IPS DF 4.7 (cell line): ENCODE data around the gene RNF157.
A peak's percentile ranks its signal among the peaks of the same experiment; 100 is the strongest.

Source experiments
- DNase-seq: peaks from one replicate; pipeline ENCODE4 v3.0.0-alpha.2; 2013; ENCODE audit warnings: low spot score; ENCODE audit errors: extremely low read depth

Gene RNF157

GRCh38 chr17:76240461-76241203 is at the start of gene RNF157:
TSS of gene RNF157 (minus strand) at chr17:76240493. CDS start at chr17:76240240, 253 bp downstream.
- DNase-seq = no peak

GRCh38 chr17:76281573-76282371 is 41.5 kb upstream of the RNF157 start:
- DNase-seq = no peak

DNA sequence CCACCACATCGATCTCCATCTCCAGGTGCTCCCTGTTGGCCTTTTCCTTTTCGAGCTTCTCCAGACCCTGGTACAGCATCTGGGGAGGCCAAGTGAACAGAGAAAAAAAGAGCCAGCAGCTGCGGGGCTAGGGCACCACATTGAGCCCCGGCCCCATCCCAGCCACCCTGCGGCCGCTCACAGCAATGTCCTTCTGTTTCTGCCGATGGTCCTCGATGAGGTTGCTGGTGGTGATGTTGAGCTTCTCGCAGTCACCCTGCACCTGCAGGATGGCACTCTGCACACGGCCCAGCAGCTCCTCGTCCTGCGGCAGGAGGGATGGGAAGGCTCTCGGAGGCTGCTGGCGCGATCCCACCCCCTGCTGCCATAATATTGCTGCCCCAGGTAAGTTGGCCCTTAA is 40.4 kb upstream of the RNF157 start:
- no peak for DNase-seq

DNA sequence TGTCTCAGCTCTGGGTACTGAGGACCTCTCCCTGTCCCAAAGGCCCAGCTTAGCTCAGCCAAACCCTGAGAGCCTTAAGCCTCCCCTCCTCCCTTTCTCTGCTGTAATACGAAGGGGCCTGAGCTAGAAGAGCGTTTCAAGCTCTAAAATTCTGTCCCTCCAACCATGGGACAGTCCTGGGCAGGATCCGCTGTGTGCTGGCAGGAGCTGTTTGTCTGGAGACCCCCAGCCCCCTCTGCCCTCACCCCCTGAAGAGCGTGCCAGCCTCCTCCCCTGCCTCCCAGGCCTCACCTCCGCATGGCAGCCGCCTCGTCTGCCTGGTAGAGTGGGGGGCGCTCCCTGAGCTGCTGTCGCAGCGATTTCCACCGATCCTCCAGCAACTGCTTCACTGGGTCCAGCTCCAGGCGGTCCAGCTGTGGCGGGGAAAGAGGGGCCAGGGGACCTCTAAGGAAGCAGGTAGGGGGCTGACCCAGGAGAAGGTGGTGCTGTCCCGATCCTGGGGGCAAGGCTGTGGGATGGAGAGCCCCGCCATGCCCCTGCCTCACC is 39.5 kb upstream of the RNF157 start:
- no peak for DNase-seq

GRCh38 chr17:76278952-76279741 is 38.9 kb upstream of the RNF157 start:
- peak; percentile 33 for DNase-seq

DNA sequence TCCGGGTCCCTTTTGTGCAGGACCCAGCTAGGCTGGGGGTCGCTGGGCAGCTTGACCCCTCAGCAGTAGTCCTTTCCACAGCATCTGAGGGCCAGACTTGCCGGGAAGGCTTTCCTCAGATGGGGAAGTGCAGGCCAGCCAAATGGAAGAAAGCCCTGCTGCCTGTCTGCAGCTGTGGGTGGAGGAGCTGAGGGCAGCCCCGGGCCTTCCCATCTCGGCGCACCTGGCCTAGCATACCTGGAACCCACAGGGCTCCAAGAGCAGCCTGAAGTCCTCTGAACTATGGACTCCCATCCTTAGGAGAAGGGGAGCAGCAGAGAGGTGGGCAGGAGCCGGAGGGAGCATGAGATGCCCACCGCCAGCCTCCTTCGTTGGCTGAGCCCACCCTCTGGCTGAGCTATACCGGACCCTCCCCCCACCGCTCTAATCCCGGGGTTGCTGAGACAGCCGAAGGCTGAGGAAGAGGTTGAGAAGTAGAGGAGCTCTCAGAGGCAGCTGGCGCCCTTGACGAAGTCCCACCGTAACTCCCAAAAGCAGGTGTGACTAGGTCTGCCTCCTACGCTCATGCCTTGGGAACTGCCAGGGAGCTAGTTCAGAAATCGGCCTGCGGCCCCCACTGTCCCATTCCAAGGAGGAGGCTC is 38.1 kb upstream of the RNF157 start:
- DNase-seq = no peak

DNA sequence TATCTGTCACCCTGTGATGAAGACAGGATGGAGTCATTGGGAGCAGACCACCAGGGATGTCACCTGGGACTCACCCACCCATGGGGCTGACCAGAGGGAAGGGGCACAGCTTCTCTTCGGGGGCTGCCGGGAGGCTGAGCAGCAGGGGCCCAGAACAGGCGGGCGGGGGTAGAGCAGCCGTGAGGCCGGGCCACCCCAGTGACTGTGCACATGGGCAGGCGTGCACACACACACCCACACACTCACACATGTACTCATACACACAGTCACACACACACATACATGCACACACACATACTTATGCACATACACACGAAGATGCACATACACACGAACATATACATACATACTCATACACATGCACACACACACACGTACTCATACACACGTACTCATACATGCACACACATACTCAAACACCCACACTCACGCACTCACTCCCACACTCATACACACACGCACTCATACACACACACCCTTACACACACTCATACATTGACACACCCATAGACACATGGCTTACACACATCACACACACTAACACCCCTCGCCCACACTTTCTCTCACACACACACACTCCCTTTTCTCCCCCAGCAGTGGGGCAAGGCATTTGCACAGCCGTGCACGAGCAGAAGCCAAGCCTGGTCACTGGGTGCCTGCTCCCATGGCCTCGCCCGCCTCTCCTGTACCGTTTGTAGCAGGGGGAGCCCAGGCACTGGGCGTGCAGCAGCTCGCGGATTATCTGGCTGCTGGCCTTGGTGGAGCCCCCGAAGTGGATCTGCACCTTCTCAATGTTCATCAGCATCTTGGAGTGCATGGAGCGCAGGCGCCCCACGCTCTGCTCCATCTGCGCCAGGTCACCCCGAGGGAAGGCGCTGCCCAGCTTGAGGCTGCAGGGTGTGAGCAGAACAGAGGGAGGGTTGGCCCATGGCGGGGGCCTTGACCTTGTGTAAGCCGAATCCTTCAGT is 37.3 kb upstream of the RNF157 start:
- DNase-seq = no peak

DNA sequence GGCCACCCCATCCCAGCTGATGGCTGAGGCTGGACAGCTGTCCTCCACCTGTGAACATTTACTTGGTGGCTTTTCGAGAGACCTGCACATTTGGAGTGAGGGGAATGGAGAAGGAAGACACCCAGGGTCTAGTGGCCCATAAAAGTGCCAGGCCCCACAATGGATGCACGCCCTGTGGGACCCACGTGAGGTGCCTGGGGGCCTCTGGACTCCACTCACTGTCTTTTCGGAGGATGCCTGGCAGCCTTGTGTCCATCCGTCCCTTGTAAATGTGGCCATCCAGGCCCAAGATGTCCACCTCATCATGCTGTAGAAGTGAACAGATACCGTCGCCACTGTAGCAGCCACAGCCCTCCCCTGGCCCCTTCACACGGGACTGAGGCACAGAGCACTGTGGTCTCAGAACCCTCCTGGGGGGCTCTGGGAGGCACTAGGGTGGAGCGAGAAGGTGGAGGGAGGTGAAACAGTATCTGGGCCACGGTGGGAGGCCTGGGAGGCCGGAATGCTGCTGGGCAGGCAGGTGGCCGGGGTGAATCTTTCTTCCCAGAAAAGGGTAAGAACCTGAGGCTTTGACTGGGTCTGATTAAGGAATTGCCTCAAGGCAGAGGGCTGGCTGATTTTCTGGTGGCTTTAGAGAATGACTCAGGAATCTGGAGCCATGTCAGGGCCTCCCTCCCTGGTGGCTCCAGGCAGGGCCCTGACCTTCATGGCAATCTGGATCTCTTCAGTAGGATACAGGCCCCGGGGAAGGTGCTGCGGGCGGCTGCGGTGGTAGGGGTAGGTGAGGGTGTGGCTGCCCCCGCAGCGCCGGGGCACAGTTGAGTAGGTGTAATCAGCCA is 36.4 kb upstream of the RNF157 start:
- no peak for DNase-seq

DNA sequence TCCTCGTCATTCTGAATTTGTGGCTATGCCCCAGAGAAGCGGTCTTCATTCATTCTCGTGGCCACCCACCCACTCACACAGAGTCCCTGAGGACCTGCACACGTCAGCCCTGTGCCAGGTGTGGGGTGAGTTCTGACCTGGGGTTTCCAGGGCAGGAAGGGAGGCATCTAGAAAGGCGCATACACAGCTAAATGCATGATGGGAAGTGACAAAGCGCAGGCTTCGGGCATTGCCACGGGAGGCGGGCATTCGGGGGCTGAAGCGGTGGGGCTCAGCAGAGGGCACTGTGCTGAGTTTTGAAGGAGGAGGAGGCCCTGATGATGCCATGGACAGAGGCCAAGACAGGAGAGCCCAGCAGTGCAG is 35.8 kb upstream of the RNF157 start:
- no peak for DNase-seq

- DNase-seq = no peak
Observed at GRCh38 chr17:76275382-76276068, 35.2 kb upstream of the RNF157 start.

- no peak for DNase-seq
Observed at GRCh38 chr17:76274112-76274956, 34.0 kb upstream of the RNF157 start.

- no peak for DNase-seq
Observed at GRCh38 chr17:76273445-76274111, 33.3 kb upstream of the RNF157 start.

DNA sequence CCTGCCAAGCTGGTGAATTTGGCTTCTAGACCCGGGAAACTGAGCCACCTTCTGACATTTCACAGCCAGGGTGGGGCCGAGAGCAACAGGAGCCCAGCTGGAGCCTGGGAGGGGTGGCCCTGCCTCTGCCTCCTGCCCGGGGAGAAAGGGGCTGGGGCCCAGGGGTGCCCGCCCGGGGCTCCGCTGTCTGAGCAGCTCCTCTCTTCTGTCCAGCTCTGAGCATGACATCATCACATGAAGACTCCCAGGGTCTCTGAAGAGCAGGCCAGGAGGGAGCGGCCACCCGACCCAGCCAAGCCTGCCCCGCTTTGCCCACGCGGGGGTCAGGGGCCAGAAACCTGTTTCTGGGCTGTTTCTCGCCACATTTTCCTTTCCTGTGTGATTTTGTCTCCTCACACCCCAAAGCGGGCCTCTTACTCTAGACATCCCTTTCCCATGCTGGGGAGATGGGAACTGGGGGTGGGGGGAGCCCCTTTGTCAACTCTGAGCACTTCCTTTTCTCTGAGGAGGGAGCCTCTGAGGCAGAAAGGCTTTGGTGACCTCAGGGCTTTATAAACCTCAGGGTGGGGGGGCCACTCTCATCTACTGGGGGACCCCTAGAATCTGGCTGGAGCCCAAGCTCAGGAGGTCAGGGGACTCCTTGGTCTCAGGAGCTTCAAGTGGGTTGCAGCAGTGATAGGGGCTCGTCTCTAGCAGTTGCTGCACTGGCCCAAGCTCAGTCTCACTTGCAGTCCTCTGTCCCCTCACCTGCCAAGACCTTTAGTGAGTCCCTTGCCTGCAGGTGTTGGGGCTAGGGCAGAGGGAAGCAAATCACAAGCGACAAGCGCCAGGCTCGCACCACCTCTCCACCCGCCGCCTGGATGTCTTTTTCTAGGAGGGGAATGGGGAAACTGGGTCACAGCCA is 32.5 kb upstream of the RNF157 start:
- DNase-seq = no peak

GRCh38 chr17:76271669-76272540 is 31.6 kb upstream of the RNF157 start:
- no peak for DNase-seq
